Keratinocyte (primary cell): ENCODE data around the gene PRELID3B. TPM values are rescaled to one million over a fixed set of nuclear protein-coding genes. Genes with fewer than 3 reads are reported as not detected.

Experiments used
- DNase-seq: peaks from one replicate; pipeline ENCODE4 v3.0.0-alpha.2; 2011; ENCODE audit warnings: low read depth, missing footprints, low spot score
- FAIRE-seq: peaks from 2 replicates; lab custom pipeline; 2011; peaks lifted over from hg19 to GRCh38; lab: Jason Lieb, UNC
- H2AFZ ChIP-seq: 2 replicates; pipeline ENCODE4 v1.6.0; 2012; ENCODE audit warnings: low read length, control low read depth, inconsistent platforms; ENCODE audit not compliant: control insufficient read depth
- H3K27ac ChIP-seq: 2 replicates; pipeline ENCODE4 v1.5.1; 2011; ENCODE audit warnings: low read length; ENCODE audit not compliant: control insufficient read depth, insufficient read depth
- H3K27me3 ChIP-seq: 3 replicates; pipeline ENCODE4 v1.6.0; 2011; ENCODE audit warnings: low read length; ENCODE audit not compliant: control insufficient read depth, insufficient read depth; ENCODE audit errors: extremely low read depth
- H3K36me3 ChIP-seq, 2 experiments: 2 replicates in 1 of 2; 3 replicates in 1 of 2; pipeline ENCODE4 v1.5.1; 2011; ENCODE audit warnings: low read length in 2 of 2, mild to moderate bottlenecking in 1 of 2; ENCODE audit not compliant: control insufficient read depth in 2 of 2, insufficient read depth in 2 of 2; ENCODE audit errors: extremely low read depth in 1 of 2
- H3K4me1 ChIP-seq: 3 replicates; pipeline ENCODE4 v1.5.1; 2011; ENCODE audit warnings: low read length; ENCODE audit not compliant: control insufficient read depth, insufficient read depth; ENCODE audit errors: extremely low read depth
- H3K4me2 ChIP-seq: 3 replicates; pipeline ENCODE4 v1.6.0; 2011; ENCODE audit warnings: low read depth, low read length; ENCODE audit not compliant: control insufficient read depth, insufficient read depth; ENCODE audit errors: extremely low read depth
- H3K4me3 ChIP-seq, 3 experiments: fragments of 200-600 bp in 1 of 3; sonication (generic) in 1 of 3; 2 replicates in 2 of 3; 3 replicates in 1 of 3; pipeline ENCODE4 v1.5.1; 2011 to 2016; ENCODE audit warnings: low read length in 3 of 3, mild to moderate bottlenecking in 3 of 3, control low read depth in 2 of 3, inconsistent platforms in 1 of 3, low read depth in 1 of 3, mixed read lengths in 1 of 3, mixed run types in 1 of 3, moderate library complexity in 1 of 3; ENCODE audit not compliant: control insufficient read depth in 2 of 3, insufficient read depth in 2 of 3; ENCODE audit errors: extremely low read depth in 1 of 3
- H3K79me2 ChIP-seq: 2 replicates; pipeline ENCODE4 v1.6.0; 2012; ENCODE audit warnings: low read length; ENCODE audit not compliant: control insufficient read depth, insufficient read depth
- H3K9ac ChIP-seq: 3 replicates; pipeline ENCODE4 v1.6.0; 2011; ENCODE audit warnings: low read length; ENCODE audit not compliant: control insufficient read depth, insufficient read depth; ENCODE audit errors: extremely low read depth
- H3K9me1 ChIP-seq: 3 replicates; pipeline ENCODE4 v1.6.0; 2011; ENCODE audit warnings: low read length; ENCODE audit not compliant: control insufficient read depth, insufficient read depth; ENCODE audit errors: extremely low read depth
- H3K9me3 ChIP-seq: 2 replicates; pipeline ENCODE4 v1.5.1; 2012; ENCODE audit warnings: low read depth, low read length; ENCODE audit not compliant: control insufficient read depth
- H4K20me1 ChIP-seq: 3 replicates; pipeline ENCODE4 v1.6.0; 2011; ENCODE audit warnings: low read length; ENCODE audit not compliant: control insufficient read depth, insufficient read depth; ENCODE audit errors: extremely low read depth
- CTCF ChIP-seq, 3 experiments: IDR thresholded peaks in 1 of 3; conservative IDR thresholded peaks in 1 of 3; optimal IDR thresholded peaks in 1 of 3; 2 replicates in 2 of 3; 3 replicates in 1 of 3; pipeline versions ENCODE3 to v1.5.1; 2011; ENCODE audit warnings: low read length in 3 of 3, mild to moderate bottlenecking in 3 of 3, moderate library complexity in 2 of 3, control low read depth in 1 of 3, inconsistent platforms in 1 of 3; ENCODE audit not compliant: insufficient read depth in 2 of 3; ENCODE audit errors: extremely low read depth in 1 of 3
- EZH2 ChIP-seq: IDR thresholded peaks from one replicate; pipeline ENCODE4 v1.6.1; 2012; ENCODE audit warnings: inconsistent platforms, mild to moderate bottlenecking, low read length, moderate library complexity
- dilution Hi-C: fragments of 300-500 bp; cut with MboI; formaldehyde crosslinking; loops from one replicate; pipeline ENCODE4 v1.7.0; 2020; ENCODE audit warnings: low sequenced_read_pairs; ENCODE audit not compliant: extremely low pct_ligation_motif_present
- polyA plus RNA-seq, 5 experiments: library from polyadenylated mRNA; depleted of rRNA in 3 of 5; stranded (reverse) in 3 of 5; stranded (forward) in 1 of 5; unstranded in 1 of 5; fragments of >200 nt; gene quantifications; 1 replicate in 1 of 5; 2 replicates in 3 of 5; 3 replicates in 1 of 5; pipeline versions ENCODE4 v1.2.1 to v1.2.3, GENCODE V29; 2011 to 2012; ENCODE audit warnings: missing spikeins in 2 of 5, low read depth in 1 of 5, low replicate concordance in 1 of 5

The PRELID3B gene
- polyA plus RNA-seq, 1 donor (not counting 4 experiments of a cell fraction or from before 2014, with no cell fraction given) = 86.9 TPM

GRCh38 chr20:59086923-59087322 lies 44.3 kb upstream of the PRELID3B start:
- peaks cover 14% of the 10 kb centered on the region for H3K27me3 ChIP-seq
- dilution Hi-C loops = no loop called here
- no peaks in the 10 kb centered on the region for H3K36me3 ChIP-seq
- no peaks in the 10 kb centered on the region for H3K9me1 ChIP-seq
- no peak overlapping the region for H3K9ac ChIP-seq
- no peaks in the 10 kb centered on the region for H3K9me3 ChIP-seq
- no peak overlapping the region for H2AFZ ChIP-seq
- FAIRE-seq = no peak
- H3K4me3 ChIP-seq = no peak overlapping the region
- H3K4me1 ChIP-seq = peaks cover 9% of the 10 kb centered on the region
- no peak for TF ChIP-seq EZH2
- TF ChIP-seq CTCF (optimal IDR thresholded peaks at IDR 0.05 in 1 of 3, IDR thresholded peaks at IDR 0.05 in 1 of 3, conservative IDR thresholded peaks at IDR 0.05 in 1 of 3; ENCODE audit: extremely low read depth in 1 of 3, insufficient read depth in 2 of 3, low read length in 3 of 3) = no peak
- H3K79me2 ChIP-seq = no peaks in the 10 kb centered on the region
- DNase-seq = no peak
- no peak overlapping the region for H3K4me2 ChIP-seq
- H3K27ac ChIP-seq = no peak overlapping the region
- no peaks in the 10 kb centered on the region for H4K20me1 ChIP-seq

DNA sequence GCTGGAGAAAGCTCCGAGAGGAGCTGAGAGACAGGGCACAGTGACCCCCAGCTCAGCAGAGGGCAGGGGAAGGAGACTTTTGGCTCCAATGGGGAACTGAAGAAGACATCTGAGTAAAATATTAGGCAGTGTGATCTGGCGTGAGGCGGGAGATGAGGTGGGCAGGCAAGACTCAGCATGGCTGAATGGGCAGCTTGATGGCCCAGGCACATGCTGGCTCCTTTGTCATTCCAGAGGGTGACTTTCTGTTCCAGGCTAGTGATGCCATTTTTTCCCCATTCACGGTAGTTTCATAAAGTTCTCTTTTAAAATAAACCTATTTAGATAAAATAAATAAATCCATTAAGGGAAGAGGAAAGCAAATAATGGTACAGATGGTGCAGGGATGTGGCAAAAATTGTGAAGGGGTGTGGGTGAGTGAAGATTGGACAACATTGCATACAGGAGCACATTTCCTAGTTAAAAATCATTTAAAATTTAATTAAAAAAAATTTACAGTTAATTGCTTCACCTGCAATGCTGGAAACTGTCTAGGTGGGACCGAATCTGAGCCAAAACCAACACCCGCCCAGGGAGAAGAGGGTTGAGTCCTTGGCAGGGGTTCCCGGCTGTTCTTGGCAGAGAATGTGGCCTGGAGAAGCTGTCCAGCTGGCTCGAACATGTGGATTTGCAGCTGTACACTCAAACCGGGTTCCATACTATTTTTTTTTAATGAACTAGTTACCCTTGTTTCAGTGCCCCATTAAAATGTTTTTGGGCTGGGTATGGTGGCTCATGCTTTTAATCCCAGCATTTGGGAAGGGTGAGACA lies 41.7 kb upstream of the PRELID3B start:
- Histone ChIP-seq H3K79me2 (no peaks in the 10 kb centered on the region), H2AFZ (peak overlapping the region; percentile 30), H3K4me3 (no peak overlapping the region), H3K9ac (no peak overlapping the region), H3K9me1 (no peaks in the 10 kb centered on the region), H3K27me3 (peaks cover 13% of the 10 kb centered on the region), H3K4me2 (no peak overlapping the region), H3K9me3 (no peaks in the 10 kb centered on the region), H3K27ac (no peak overlapping the region), H3K36me3 (no peaks in the 10 kb centered on the region), H3K4me1 (peaks cover 9% of the 10 kb centered on the region), H4K20me1 (no peaks in the 10 kb centered on the region)
- dilution Hi-C loops = no loop called here
- DNase-seq (no peak), FAIRE-seq (no peak)
- TF ChIP-seq CTCF (optimal IDR thresholded peaks at IDR 0.05 in 1 of 3, IDR thresholded peaks at IDR 0.05 in 1 of 3, conservative IDR thresholded peaks at IDR 0.05 in 1 of 3; ENCODE audit: extremely low read depth in 1 of 3, insufficient read depth in 2 of 3, low read length in 3 of 3) (no peak), EZH2 (no peak)
